Aorta (tissue), 5 donors: ENCODE measurements around the gene LMBR1. TPM values are rescaled to one million over a fixed set of nuclear protein-coding genes. Genes with fewer than 3 reads are reported as not detected.
"Not testable (repeated sequence)": the region's sequence is repeated elsewhere in the genome, so short reads cannot be mapped to it uniquely, and the experiment has no call there.

ENCODE experiments used
- ATAC-seq: fragments of 200-7000 bp; cut with Tn5 transposase; one replicate; pipeline ENCODE4 v1.9.1; 2022; ENCODE audit warnings: moderate library complexity; ENCODE audit not compliant: low FRiP score
- DNase-seq, 2 donors: peaks; one replicate each; pipeline ENCODE4 v3.0.0-alpha.2; 2020
- H3K27ac ChIP-seq, 2 donors: one replicate each; pipeline ENCODE4 v1.5.1; 2013; ENCODE audit warnings: low read length in 2 of 2, mild to moderate bottlenecking in 2 of 2, moderate library complexity in 2 of 2, control low read depth in 1 of 2, inconsistent platforms in 1 of 2, low read depth in 1 of 2
- H3K27me3 ChIP-seq, 2 donors: one replicate each; pipeline ENCODE4 v1.6.1; 2013; ENCODE audit warnings: control low read depth in 1 of 2, low read length in 1 of 2, mild to moderate bottlenecking in 1 of 2, moderate library complexity in 1 of 2; ENCODE audit not compliant: insufficient read depth in 2 of 2, control insufficient read depth in 1 of 2
- H3K36me3 ChIP-seq, 2 donors: one replicate each; pipeline ENCODE4 v1.6.1; 2013; ENCODE audit warnings: control low read depth in 1 of 2, low read length in 1 of 2, mild to moderate bottlenecking in 1 of 2; ENCODE audit not compliant: insufficient read depth in 2 of 2, control insufficient read depth in 1 of 2
- H3K4me1 ChIP-seq, 2 donors: one replicate each; pipeline ENCODE4 v1.6.1; 2013; ENCODE audit warnings: low read length in 2 of 2, control low read depth in 1 of 2, mild to moderate bottlenecking in 1 of 2, moderate library complexity in 1 of 2; ENCODE audit not compliant: insufficient read depth in 2 of 2, control insufficient read depth in 1 of 2
- H3K4me3 ChIP-seq, 2 donors: one replicate each; pipeline ENCODE4 v1.5.1; 2013; ENCODE audit warnings: low read length in 2 of 2, control low read depth in 1 of 2, mild to moderate bottlenecking in 1 of 2
- H3K9me3 ChIP-seq: one replicate; pipeline ENCODE4 v1.6.1; 2013; ENCODE audit warnings: mild to moderate bottlenecking, low read length; ENCODE audit not compliant: control insufficient read depth
- WGBS, 2 donors: extraction: QIAGEN DNeasy Blood & Tissue Kit; methylation state at CpG; one replicate each; pipeline ENCODE4 v1.1.7; 2013; 5-methylcytosine and 5-hydroxymethylcytosine counted together
- intact Hi-C, 2 donors: fragments of 100-400 bp; cut with DNase I; formaldehyde crosslinking; loops; one replicate each; pipeline versions ENCODE4 v1.14.2 to v1.15.0; 2022
- polyA plus RNA-seq, 2 donors: library from polyadenylated mRNA; stranded (reverse); fragments of 200-250 nt; gene quantifications; one replicate each; pipeline ENCODE4 v1.2.3, GENCODE V29; 2013
- total RNA-seq, 2 donors: library from RNA; stranded (reverse); fragmentation: NEBNext Ultra II Directional; extraction: Animal tissue kit (Norgen Biotek cat#: 25700); gene quantifications; one replicate each; pipeline ENCODE4 v1.2.1, GENCODE V29; 2021
- donor health status: healthy with polysubstance abuse.
- donor health status: Bipolar disorder and iron deficiency.
- donor health status: DM: no; HTN: no; CAD: no.
- donor health status: DM: no; HTN: no; CAD: no.
- donor health status: DM: yes; HTN: yes; CAD: no.

Gene LMBR1
- total and polyA plus RNA-seq, 4 donors: 9.5 to 63.8 (median 36.5) TPM

GRCh38 chr7:156816943-156817572 lies 75.9 kb downstream of the LMBR1 start:
- peaks cover 0 to 4% of the 10 kb centered on the region in 2 donors for H3K36me3 ChIP-seq
- intact Hi-C loops: no loop called here
- no peaks in the 10 kb centered on the region for H3K4me1 ChIP-seq
- no peak for ATAC-seq
- H3K9me3 ChIP-seq: no peaks in the 10 kb centered on the region
- 94 to 95% methylated on average over 1 of the region's 1 CpG for WGBS, 2 donors
- no peaks in the 10 kb centered on the region for H3K27me3 ChIP-seq
- DNase-seq: no peak
- H3K4me3 ChIP-seq: no peak overlapping the region
- no peak overlapping the region for H3K27ac ChIP-seq

DNA sequence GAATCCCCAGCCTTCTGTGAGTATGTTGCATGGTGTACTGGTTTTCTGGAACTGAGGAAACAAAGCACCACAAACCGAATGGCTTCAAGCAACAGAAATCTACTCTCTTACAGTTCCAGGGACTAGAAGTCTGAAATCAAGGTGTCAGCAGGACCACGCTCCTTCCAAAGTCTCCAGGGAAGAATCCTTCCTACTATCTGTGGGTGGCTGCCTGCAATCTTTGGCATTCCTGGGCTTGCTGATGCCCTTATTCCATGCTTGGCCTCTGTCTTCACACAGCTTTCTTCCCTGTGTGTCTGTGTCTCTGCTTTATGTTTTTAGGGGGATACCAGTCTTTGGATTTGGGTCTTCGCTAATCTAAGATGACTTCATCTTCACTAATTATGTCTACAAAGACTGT lies 81.3 kb downstream of the LMBR1 start:
- Histone ChIP-seq H3K36me3 (peaks cover 0 to 5% of the 10 kb centered on the region in 2 donors), H3K27ac (no peak overlapping the region), H3K27me3 (no peaks in the 10 kb centered on the region), H3K4me1 (no peaks in the 10 kb centered on the region), H3K4me3 (no peak overlapping the region), H3K9me3 (no peaks in the 10 kb centered on the region)
- ATAC-seq: no peak
- intact Hi-C loops: no loop called here
- WGBS, 2 donors: 97 to 99% methylated on average over 3 of the region's 3 CpGs
- DNase-seq: no peak

- H3K27me3 ChIP-seq, H3K4me3 ChIP-seq, H3K27ac ChIP-seq, H3K9me3 ChIP-seq, H3K36me3 ChIP-seq, intact Hi-C loops, DNase-seq, H3K4me1 ChIP-seq, ATAC-seq: not testable (repeated sequence)
- whole genome bisulfite sequencing, 2 donors: 83 to 97% methylated on average over 3 to 4 of the region's 4 CpGs
These were observed 89.3 kb downstream of the LMBR1 start for GRCh38 chr7:156803656-156804055.

GRCh38 chr7:156802214-156802613 lies 90.8 kb downstream of the LMBR1 start:
- H3K4me1 ChIP-seq: no peaks in the 10 kb centered on the region
- no peaks in the 10 kb centered on the region for H3K27me3 ChIP-seq
- intact Hi-C loops: no loop called here
- DNase-seq (no peak), ATAC-seq (no peak)
- WGBS, 2 donors: 98% methylated on average over 3 of the region's 3 CpGs
- H3K4me3 ChIP-seq: no peak overlapping the region
- H3K27ac ChIP-seq: no peak overlapping the region
- no peaks in the 10 kb centered on the region for H3K9me3 ChIP-seq
- peaks cover 0 to 4% of the 10 kb centered on the region in 2 donors for H3K36me3 ChIP-seq

- intact Hi-C loops: no loop called here
- ATAC-seq (no peak), DNase-seq (no peak)
- Histone ChIP-seq H3K4me3 (no peak overlapping the region), H3K27ac (no peak overlapping the region), H3K27me3 (no peaks in the 10 kb centered on the region), H3K4me1 (no peaks in the 10 kb centered on the region), H3K36me3 (peaks cover 0 to 4% of the 10 kb centered on the region in 2 donors), H3K9me3 (no peaks in the 10 kb centered on the region)
- WGBS, 2 donors: 97 to 98% methylated on average over 4 of the region's 4 CpGs
These were observed 97.6 kb downstream of the LMBR1 start for GRCh38 chr7:156795415-156795814.

DNA sequence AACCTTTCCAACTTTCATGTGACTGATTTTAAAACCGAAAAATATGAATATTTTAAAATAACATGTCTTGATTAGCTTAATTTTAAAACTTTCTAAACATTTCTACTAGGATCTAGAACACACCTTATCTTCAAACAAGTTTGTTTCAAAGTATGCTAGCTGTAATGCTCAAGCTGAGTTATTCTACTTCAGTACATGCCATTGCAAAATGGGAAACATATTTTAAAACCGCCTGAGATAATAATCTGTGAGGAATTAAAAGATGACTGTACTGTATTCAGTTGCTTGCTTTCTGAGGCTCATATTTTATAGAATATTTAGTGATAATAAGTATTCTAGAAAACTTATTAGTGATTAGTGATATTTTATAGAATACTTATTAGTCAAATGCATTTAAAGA lies 99.6 kb downstream of the LMBR1 start:
- DNase-seq (no peak), ATAC-seq (no peak)
- H3K4me3 ChIP-seq: no peak overlapping the region
- intact Hi-C loops: no loop called here
- H3K36me3 ChIP-seq: peaks cover 0 to 2% of the 10 kb centered on the region in 2 donors
- no peaks in the 10 kb centered on the region for H3K9me3 ChIP-seq
- no peaks in the 10 kb centered on the region for H3K4me1 ChIP-seq
- H3K27me3 ChIP-seq: no peaks in the 10 kb centered on the region
- H3K27ac ChIP-seq: no peak overlapping the region
- 92 to 95% methylated on average over 2 of the region's 2 CpGs for WGBS, 2 donors

- H3K4me1 ChIP-seq: no peaks in the 10 kb centered on the region
- ATAC-seq (no peak), DNase-seq (no peak)
- intact Hi-C loops: no loop called here
- 88 to 90% methylated on average over 5 of the region's 5 CpGs for WGBS, 2 donors
- H3K36me3 ChIP-seq: peaks cover 0 to 2% of the 10 kb centered on the region in 2 donors
- H3K9me3 ChIP-seq: no peaks in the 10 kb centered on the region
- H3K4me3 ChIP-seq: no peak overlapping the region
- H3K27ac ChIP-seq: no peak overlapping the region
- no peaks in the 10 kb centered on the region for H3K27me3 ChIP-seq
These were observed 100.4 kb downstream of the LMBR1 start for GRCh38 chr7:156792611-156793010.

DNA sequence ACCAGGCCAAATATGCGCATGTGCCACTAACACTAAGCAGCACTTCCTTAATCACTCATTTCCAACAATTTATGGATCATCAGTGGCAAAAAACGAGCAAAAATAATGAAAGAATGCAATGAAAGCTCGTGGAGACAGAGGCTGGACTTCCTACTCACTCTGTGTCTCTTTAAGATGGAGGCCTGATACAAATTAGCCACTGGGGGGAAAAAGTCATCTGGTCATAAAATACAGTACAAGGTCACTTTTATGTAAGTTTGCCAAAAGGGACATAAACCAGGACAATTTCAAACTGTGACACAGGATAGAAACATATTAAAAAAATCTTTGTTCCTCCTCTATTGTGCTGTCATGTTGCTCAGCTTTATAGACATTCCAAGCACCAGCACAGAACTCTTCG lies 101.7 kb downstream of the LMBR1 start:
- no peak for DNase-seq
- intact Hi-C loops: no loop called here
- peaks cover 0 to 2% of the 10 kb centered on the region in 2 donors for H3K36me3 ChIP-seq
- no peaks in the 10 kb centered on the region for H3K4me1 ChIP-seq
- no peaks in the 10 kb centered on the region for H3K9me3 ChIP-seq
- no peak for ATAC-seq
- H3K27ac ChIP-seq: no peak overlapping the region
- no peaks in the 10 kb centered on the region for H3K27me3 ChIP-seq
- 69% methylated on average over 4 of the region's 4 CpGs for WGBS, 2 donors
- no peak overlapping the region for H3K4me3 ChIP-seq

DNA sequence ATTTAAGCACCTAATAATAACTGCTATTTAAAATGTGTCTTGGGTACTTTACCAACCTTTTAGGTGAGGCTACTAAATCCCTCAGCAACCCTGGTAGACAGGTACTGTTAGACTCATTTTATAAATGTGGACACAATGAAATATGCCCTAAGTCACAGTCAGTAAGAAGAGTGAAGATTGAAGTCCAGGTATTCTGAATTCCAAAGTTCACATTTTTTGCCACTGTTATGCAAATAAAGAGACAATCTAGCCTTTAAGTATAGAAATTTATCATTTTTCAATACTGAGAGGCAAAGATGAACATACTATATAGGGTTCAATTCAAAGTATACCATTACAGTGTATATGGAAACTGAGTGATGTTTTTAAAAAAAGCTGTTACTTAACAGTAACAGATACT lies 102.7 kb downstream of the LMBR1 start:
- no peaks in the 10 kb centered on the region for H3K27me3 ChIP-seq
- no peaks in the 10 kb centered on the region for H3K4me1 ChIP-seq
- no peaks in the 10 kb centered on the region for H3K9me3 ChIP-seq
- H3K4me3 ChIP-seq: no peak overlapping the region
- DNase-seq (no peak), ATAC-seq (no peak)
- no peak overlapping the region for H3K27ac ChIP-seq
- peaks cover 0 to 2% of the 10 kb centered on the region in 2 donors for H3K36me3 ChIP-seq
- intact Hi-C loops: no loop called here
